ENCODE measurements around the gene ASCC3.
"Not testable (repeated sequence)": the region's sequence is repeated elsewhere in the genome, so short reads cannot be mapped to it uniquely, and the experiment has no call there.

Gene ASCC3

GRCh38 chr6:100906325-100906724, 25.2 kb upstream of the ASCC3 start:
- DNase-seq (ENCODE audit: insufficient read length, low spot score) (no peak), FAIRE-seq (no peak)
- TF ChIP-seq POLR2AphosphoS5 (IDR thresholded peaks at IDR 0.05; ENCODE audit: low read depth, low read length) (no peak), SPI1 (IDR thresholded peaks at IDR 0.05; ENCODE audit: low read depth, low read length) (no peak), POLR2A (IDR thresholded peaks at IDR 0.05; ENCODE audit: low read depth, low read length) (no peak), POU2F2 (IDR thresholded peaks at IDR 0.05; ENCODE audit: low read depth, low read length) (no peak), TAF1 (IDR thresholded peaks at IDR 0.05; ENCODE audit: low read depth, low read length) (no peak), PAX5 (IDR thresholded peaks at IDR 0.05; ENCODE audit: insufficient read depth, low read length, severe bottlenecking) (no peak)

- FAIRE-seq (no peak), DNase-seq (ENCODE audit: insufficient read length, low spot score) (no peak)
- TF ChIP-seq TAF1 (IDR thresholded peaks at IDR 0.05; ENCODE audit: low read depth, low read length) (no peak), SPI1 (IDR thresholded peaks at IDR 0.05; ENCODE audit: low read depth, low read length) (no peak), POLR2AphosphoS5 (IDR thresholded peaks at IDR 0.05; ENCODE audit: low read depth, low read length) (no peak), PAX5 (IDR thresholded peaks at IDR 0.05; ENCODE audit: insufficient read depth, low read length, severe bottlenecking) (no peak), POU2F2 (IDR thresholded peaks at IDR 0.05; ENCODE audit: low read depth, low read length) (no peak), POLR2A (IDR thresholded peaks at IDR 0.05; ENCODE audit: low read depth, low read length) (no peak)
Measured at GRCh38 chr6:100905067-100905466, 23.9 kb upstream of the ASCC3 start.

- no peak for TF ChIP-seq TAF1 (IDR thresholded peaks at IDR 0.05; ENCODE audit: low read depth, low read length)
- no peak for TF ChIP-seq POLR2AphosphoS5 (IDR thresholded peaks at IDR 0.05; ENCODE audit: low read depth, low read length)
- no peak for TF ChIP-seq POU2F2 (IDR thresholded peaks at IDR 0.05; ENCODE audit: low read depth, low read length)
- TF ChIP-seq POLR2A (IDR thresholded peaks at IDR 0.05; ENCODE audit: low read depth, low read length) = no peak
- TF ChIP-seq SPI1 (IDR thresholded peaks at IDR 0.05; ENCODE audit: low read depth, low read length) = no peak
- no peak for TF ChIP-seq PAX5 (IDR thresholded peaks at IDR 0.05; ENCODE audit: insufficient read depth, low read length, severe bottlenecking)
- FAIRE-seq (no peak), DNase-seq (ENCODE audit: insufficient read length, low spot score) (no peak)
Measured at GRCh38 chr6:100904316-100904715, 23.2 kb upstream of the ASCC3 start.

GRCh38 chr6:100901582-100901981, 20.5 kb upstream of the ASCC3 start:
- no peak for TF ChIP-seq POU2F2 (IDR thresholded peaks at IDR 0.05; ENCODE audit: low read depth, low read length)
- no peak for TF ChIP-seq POLR2A (IDR thresholded peaks at IDR 0.05; ENCODE audit: low read depth, low read length)
- no peak for TF ChIP-seq TAF1 (IDR thresholded peaks at IDR 0.05; ENCODE audit: low read depth, low read length)
- TF ChIP-seq PAX5 (IDR thresholded peaks at IDR 0.05; ENCODE audit: insufficient read depth, low read length, severe bottlenecking) = no peak
- TF ChIP-seq SPI1 (IDR thresholded peaks at IDR 0.05; ENCODE audit: low read depth, low read length) = no peak
- no peak for TF ChIP-seq POLR2AphosphoS5 (IDR thresholded peaks at IDR 0.05; ENCODE audit: low read depth, low read length)
- DNase-seq (ENCODE audit: insufficient read length, low spot score) = no peak
- no peak for FAIRE-seq

- no peak for DNase-seq (ENCODE audit: insufficient read length, low spot score)
- no peak for FAIRE-seq
- TF ChIP-seq PAX5 (IDR thresholded peaks at IDR 0.05; ENCODE audit: insufficient read depth, low read length, severe bottlenecking) = no peak
Measured at GRCh38 chr6:100899202-100899601, 18.1 kb upstream of the ASCC3 start.

- no peak for DNase-seq (ENCODE audit: insufficient read length, low spot score)
- FAIRE-seq = no peak
- TF ChIP-seq POU2F2 (IDR thresholded peaks at IDR 0.05; ENCODE audit: low read depth, low read length) (no peak), TAF1 (IDR thresholded peaks at IDR 0.05; ENCODE audit: low read depth, low read length) (no peak), PAX5 (IDR thresholded peaks at IDR 0.05; ENCODE audit: insufficient read depth, low read length, severe bottlenecking) (no peak), POLR2AphosphoS5 (IDR thresholded peaks at IDR 0.05; ENCODE audit: low read depth, low read length) (no peak), POLR2A (IDR thresholded peaks at IDR 0.05; ENCODE audit: low read depth, low read length) (no peak), SPI1 (IDR thresholded peaks at IDR 0.05; ENCODE audit: low read depth, low read length) (no peak)
Measured at GRCh38 chr6:100897671-100898070, 16.5 kb upstream of the ASCC3 start.

GRCh38 chr6:100893743-100894142, 12.6 kb upstream of the ASCC3 start:
- TF ChIP-seq PAX5 (IDR thresholded peaks at IDR 0.05; ENCODE audit: insufficient read depth, low read length, severe bottlenecking) = no peak
- TF ChIP-seq SPI1 (IDR thresholded peaks at IDR 0.05; ENCODE audit: low read depth, low read length) = no peak
- no peak for TF ChIP-seq POU2F2 (IDR thresholded peaks at IDR 0.05; ENCODE audit: low read depth, low read length)
- TF ChIP-seq TAF1 (IDR thresholded peaks at IDR 0.05; ENCODE audit: low read depth, low read length) = no peak
- TF ChIP-seq POLR2A (IDR thresholded peaks at IDR 0.05; ENCODE audit: low read depth, low read length) = no peak
- no peak for TF ChIP-seq POLR2AphosphoS5 (IDR thresholded peaks at IDR 0.05; ENCODE audit: low read depth, low read length)
- FAIRE-seq (no peak), DNase-seq (ENCODE audit: insufficient read length, low spot score) (no peak)

- DNase-seq (ENCODE audit: insufficient read length, low spot score) (no peak), FAIRE-seq (no peak)
- TF ChIP-seq POU2F2 (IDR thresholded peaks at IDR 0.05; ENCODE audit: low read depth, low read length) = no peak
- no peak for TF ChIP-seq SPI1 (IDR thresholded peaks at IDR 0.05; ENCODE audit: low read depth, low read length)
- no peak for TF ChIP-seq POLR2A (IDR thresholded peaks at IDR 0.05; ENCODE audit: low read depth, low read length)
- TF ChIP-seq PAX5 (IDR thresholded peaks at IDR 0.05; ENCODE audit: insufficient read depth, low read length, severe bottlenecking) = no peak
- TF ChIP-seq TAF1 (IDR thresholded peaks at IDR 0.05; ENCODE audit: low read depth, low read length) = no peak
- no peak for TF ChIP-seq POLR2AphosphoS5 (IDR thresholded peaks at IDR 0.05; ENCODE audit: low read depth, low read length)
Measured at GRCh38 chr6:100892693-100893092, 11.6 kb upstream of the ASCC3 start.

- no peak for DNase-seq (ENCODE audit: insufficient read length, low spot score)
- TF ChIP-seq TAF1 (IDR thresholded peaks at IDR 0.05; ENCODE audit: low read depth, low read length) = no peak
- no peak for TF ChIP-seq POLR2A (IDR thresholded peaks at IDR 0.05; ENCODE audit: low read depth, low read length)
- no peak for TF ChIP-seq POLR2AphosphoS5 (IDR thresholded peaks at IDR 0.05; ENCODE audit: low read depth, low read length)
- no peak for FAIRE-seq
Measured at GRCh38 chr6:100892116-100892515, 11.0 kb upstream of the ASCC3 start.

GRCh38 chr6:100891079-100891478, 9.9 kb upstream of the ASCC3 start:
- DNase-seq (ENCODE audit: insufficient read length, low spot score) (no peak), FAIRE-seq (no peak)
- TF ChIP-seq POU2F2 (IDR thresholded peaks at IDR 0.05; ENCODE audit: low read depth, low read length) (no peak), POLR2AphosphoS5 (IDR thresholded peaks at IDR 0.05; ENCODE audit: low read depth, low read length) (no peak), POLR2A (IDR thresholded peaks at IDR 0.05; ENCODE audit: low read depth, low read length) (no peak), PAX5 (IDR thresholded peaks at IDR 0.05; ENCODE audit: insufficient read depth, low read length, severe bottlenecking) (no peak), TAF1 (IDR thresholded peaks at IDR 0.05; ENCODE audit: low read depth, low read length) (no peak), SPI1 (IDR thresholded peaks at IDR 0.05; ENCODE audit: low read depth, low read length) (no peak)

- not testable (repeated sequence) for DNase-seq (ENCODE audit: insufficient read length, low spot score); FAIRE-seq
Measured at GRCh38 chr6:100890646-100891045, 9.5 kb upstream of the ASCC3 start.

All from GM12891 (cell line).